Stimulated activated CD8-positive, alpha-beta memory T cell treated with anti-CD3 and anti-CD28 coated beads, Interleukin-7, amount 100 ng/mL, for 1 hour (primary cell): ENCODE measurements around the gene MYO3B.
"Not testable (repeated sequence)": the region's sequence is repeated elsewhere in the genome, so short reads cannot be mapped to it uniquely, and the experiment has no call there.

Experiments used
- DNase-seq, 2 donors: peaks; one replicate each; pipeline ENCODE4 v3.0.0-alpha.2; 2020; ENCODE audit warnings: low read depth in 2 of 2

Gene MYO3B

DNA sequence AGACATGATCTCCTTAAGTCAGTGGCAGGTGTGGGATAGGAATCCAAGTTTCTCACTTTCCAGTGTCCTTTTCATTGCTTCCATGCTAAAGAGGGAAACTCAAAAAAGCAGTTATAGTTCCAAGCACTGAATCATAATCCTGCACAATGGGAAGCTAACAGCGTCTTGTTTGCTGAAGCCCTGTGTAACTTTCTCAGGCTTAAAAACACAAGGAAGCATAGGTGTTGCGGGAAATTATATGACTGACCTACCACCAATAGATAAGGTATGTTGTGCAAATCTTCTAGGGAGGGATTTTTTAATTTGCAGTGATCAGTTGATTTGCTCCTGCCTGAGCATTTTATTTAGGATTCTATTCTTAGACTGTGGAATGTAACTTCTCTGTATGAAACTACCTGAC is 250.9 kb downstream of the MYO3B start:
- DNase-seq: no peak

DNA sequence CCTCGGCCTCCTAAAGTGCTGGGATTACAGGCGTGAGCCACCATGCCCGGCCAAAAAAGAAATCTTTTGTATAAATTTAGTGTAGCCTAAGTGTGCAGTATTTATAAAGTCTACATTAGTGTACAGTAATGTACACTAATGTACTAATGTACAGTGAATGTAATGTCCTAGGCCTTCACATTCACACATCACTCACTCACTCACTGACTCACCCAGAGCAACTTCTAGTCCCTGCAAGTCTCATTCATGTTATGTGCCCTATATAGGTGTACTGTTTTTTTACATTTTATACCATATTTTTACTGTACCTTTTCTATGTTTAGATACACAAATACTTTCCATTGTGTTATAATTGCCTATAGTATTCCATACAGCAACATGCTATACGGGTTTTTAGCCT is 254.9 kb downstream of the MYO3B start:
- no peak for DNase-seq

DNA sequence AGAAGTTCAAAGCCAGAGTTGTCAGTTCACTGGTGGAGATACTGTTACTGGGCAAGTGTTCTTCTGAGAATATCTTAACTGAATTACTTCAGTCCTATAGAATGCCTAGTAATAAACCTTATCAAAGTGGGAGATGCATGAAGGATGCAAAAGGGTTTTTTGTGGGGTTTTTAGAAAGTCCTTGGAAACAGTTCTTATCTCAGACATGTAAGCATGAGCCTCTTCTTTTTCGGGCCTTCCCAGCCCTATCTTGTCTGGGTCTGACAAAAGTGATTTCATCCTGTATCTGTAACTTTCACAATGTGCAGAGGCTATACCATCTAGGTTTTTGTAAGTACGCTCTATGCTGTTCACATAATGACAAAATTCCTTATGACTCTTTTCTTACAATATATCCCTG is 255.5 kb downstream of the MYO3B start:
- DNase-seq: no peak

DNA sequence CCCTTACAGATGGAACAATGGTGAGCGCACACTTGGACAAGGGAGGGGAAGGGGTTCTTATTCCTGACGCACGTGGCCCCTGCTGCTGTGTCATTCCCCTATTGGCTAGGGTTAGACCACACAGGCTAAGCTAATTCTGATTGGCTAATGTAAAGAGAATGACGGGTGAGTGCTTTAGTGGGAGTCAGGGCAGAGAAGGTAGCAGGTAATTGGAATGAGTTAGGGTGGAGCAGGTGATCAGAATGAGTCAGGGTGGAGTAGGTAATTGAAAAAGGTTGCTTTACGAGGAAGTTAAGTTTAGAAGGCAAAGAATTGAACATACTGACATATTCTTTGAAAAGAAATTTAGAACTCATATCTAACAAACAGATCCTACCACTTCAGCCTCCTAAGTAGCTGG is 256.4 kb downstream of the MYO3B start:
- not testable (repeated sequence) for DNase-seq

GRCh38 chr2:170434900-170435621 is 257.1 kb downstream of the MYO3B start:
- DNase-seq: no peak

GRCh38 chr2:170436077-170436943 is 258.4 kb downstream of the MYO3B start:
- no peak for DNase-seq

DNA sequence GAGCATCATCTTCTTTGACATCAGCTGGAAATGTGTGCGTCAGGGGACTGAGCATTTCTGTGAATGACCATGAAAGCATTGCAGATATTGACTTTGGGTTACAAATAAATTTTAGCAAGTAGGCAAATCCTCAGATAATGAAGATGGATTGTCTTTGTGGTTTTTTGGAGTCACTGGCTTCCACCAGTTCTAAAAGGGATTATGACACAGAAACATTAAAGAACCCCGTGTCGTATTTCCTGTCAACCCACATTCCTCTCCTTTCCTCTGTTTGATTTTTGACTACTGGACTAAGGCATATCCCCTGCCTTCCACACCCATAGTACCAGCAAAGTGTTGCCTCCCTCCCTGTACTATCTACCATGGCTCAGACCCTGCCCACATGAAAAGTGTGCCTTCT is 268.1 kb downstream of the MYO3B start:
- no peak for DNase-seq

- no peak for DNase-seq
Observed at GRCh38 chr2:170449034-170449433, 271.1 kb downstream of the MYO3B start.

DNA sequence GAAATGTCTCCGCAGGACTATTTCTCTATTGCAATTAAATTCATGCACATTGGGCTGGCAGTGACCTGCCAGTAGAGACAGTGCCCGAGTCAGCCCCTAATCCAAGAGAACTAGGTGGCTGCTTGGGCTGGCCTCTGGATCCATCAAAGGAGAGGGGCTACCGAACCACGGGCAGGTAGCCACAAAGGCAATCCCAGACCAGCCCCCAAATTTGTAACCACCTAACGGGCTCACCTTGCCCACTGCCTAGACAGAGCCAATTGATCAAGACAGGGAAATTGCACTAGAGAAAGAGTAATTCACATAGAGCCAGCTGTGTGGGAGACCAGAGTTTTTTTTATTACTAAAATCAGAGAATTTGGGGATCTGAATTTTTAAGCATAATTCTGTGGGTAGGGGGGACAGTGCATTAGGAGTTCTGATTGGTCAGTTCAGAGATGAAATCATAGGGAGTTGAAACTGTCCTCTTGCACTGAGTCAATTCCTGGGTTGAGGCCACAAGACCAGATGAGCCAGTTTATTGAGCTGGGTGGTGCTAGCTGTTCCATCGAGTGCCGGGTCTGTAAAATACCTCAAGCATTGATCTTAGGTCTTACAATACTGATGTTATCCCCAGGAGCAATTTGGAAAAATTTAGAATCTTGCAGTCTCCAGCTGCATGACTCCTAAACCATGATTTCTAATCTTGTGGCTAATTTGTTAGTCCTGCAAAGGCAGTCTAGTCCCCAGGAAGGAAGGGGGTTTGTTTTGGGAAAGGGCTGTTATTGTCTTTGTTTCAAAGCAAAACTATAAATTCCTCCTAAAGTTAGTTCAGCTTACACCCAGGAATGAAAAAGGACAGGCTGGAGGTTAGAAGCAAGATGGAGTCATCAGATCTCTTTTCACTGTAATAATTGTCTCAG is 276.8 kb downstream of the MYO3B start:
- no peak for DNase-seq

DNA sequence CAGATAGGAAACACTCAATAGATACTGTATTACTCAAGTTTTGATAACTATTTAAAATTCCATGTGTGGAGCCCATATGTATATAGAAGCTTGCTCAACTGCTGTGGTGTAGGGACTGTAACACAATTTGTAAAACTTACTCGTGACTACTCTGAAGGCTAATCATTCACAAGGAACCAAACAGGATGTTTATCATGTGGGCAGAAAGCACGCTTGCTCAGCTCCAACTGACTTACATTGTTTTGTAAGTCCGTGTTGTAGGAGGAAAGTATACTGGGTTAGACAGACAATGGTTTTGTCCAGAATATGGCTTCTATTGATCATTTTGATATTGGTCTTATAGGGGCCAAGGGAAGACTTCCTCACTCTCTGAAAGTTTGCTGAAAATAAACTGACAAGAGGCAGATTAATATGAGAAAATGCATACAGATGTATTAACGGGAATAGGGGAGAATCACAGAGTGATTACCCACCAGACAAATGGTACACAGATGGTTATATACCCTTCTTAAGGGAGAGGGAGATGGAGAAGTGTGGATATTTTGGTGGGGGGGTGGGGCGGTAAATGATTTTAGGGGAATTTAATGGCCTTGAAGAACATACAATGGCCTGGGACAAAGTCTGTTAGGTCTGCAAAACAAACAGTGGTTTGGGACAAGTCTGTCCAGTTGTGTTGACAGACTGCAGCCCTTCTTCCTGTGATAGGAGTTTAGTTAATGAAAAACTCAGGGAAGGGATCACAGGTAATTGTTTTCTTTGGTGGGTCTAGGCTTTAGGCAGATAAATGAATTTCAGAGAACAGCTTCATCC is 277.9 kb downstream of the MYO3B start:
- DNase-seq: no peak

DNA sequence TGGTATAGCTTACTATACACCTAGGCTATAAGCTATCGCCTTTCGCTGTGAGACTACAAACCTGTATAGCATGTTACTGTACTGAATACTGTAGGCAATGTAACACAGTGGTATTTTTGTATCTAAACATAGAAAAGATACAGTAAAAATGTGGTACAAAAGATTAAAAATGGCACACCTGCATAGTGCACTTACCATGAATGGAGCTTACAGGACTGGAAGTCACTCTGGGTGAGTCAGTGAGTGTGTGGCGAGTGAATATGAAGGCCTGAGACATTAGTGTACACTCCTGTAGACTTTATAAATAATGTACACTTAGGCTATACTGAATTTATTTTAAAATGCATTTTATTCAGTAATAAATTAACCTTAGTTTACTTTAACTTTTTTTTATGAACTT is 279.0 kb downstream of the MYO3B start:
- no peak for DNase-seq

DNA sequence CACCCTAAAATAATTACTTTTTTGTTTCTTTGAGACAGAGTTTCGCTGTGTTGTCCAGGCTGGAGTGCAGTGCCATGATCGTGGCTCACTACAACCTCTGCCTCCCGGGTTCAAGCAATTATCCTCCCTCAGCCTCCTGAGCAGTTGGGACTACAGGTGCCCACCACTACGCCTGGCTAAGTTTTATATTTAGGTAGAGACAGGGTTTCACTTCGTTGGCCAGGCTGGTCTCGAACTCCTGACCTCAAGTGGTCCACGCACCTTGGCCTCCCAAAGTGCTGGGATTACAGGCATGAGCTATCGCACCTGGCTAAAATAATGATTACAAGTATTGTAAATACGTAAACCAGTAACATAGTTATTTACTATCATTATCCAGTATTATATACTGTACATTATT is 279.8 kb downstream of the MYO3B start:
- no peak for DNase-seq

GRCh38 chr2:170461889-170462288 is 283.9 kb downstream of the MYO3B start:
- no peak for DNase-seq

GRCh38 chr2:170462433-170463205 is 284.7 kb downstream of the MYO3B start:
- DNase-seq: no peak

DNA sequence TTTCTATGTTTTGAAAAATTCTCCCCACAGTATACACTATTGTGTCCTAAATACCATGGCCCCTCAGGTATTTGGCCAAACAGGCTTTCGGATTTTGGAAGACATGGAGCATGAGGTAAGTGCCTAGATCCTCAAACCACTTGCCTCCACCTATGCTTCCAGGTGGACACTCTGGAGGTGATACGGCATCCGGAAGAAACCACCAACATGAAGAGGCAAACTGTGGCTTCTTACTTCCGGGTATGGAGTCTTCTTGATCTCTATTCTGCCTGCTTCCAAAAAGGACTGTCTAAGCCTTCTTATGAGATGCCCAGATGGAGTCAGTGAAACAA is 285.2 kb downstream of the MYO3B start:
- DNase-seq: no peak

- DNase-seq: no peak
Observed at GRCh38 chr2:170464268-170464667, 286.3 kb downstream of the MYO3B start.

DNA sequence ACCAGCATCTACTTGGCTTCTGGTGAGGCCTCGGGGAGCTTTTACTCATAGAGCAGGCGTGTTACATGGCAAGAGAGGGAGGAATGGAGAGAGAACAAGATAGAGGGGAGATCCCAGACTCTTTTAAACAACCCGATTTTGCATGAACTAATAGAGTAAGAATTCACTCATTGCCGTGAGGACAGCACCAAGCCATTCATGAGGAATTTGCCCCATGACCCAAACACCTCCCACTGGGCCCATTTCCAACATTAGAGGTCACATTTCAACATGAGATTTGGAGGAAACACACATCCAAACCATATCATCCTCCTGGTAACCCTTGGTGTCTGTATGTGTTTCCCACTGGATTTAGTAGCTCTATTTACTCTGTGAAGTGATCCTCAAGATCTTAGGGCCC is 287.3 kb downstream of the MYO3B start:
- DNase-seq: no peak

- DNase-seq: no peak
Observed at GRCh38 chr2:170466632-170467031, 288.7 kb downstream of the MYO3B start.

DNA sequence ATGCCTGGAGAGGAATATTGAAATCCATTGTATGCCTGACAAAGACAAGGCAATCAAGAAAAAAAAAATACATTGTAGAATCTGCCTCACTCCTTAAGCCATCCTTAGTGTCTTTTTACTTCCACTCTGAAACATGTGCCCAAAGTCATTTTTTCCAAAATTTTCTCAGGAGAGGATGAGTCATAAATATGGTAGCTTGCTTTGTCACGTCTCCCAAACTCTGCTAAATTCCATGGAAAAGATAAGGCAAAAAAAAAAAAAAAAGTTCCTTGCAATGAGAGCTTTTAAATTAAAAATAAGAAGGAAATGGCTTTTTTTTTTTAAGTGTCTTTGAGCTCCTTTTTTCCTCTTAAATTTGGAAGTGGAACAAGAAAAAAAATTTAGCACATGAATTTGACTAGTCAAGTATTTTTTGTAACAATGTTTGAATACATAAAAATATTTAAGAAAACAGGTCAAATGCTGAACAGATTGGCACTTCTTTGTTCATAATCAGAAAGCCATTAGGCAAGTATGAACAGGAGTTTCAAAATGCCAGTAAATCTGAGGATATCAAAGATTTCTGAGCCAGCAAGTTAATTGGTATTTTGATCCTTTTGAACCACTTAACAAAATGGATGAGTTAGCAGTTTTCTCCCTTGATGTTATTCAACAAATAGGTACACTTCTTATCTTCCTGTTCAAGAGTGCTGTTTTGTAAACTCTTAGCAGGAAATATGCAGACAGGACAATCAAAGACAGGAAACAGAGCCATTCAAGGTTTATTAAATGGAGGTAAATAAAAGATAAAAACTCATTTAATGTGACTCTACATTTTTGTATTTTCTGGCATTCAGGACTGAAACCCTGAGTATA is 289.8 kb downstream of the MYO3B start:
- DNase-seq: no peak

DNA sequence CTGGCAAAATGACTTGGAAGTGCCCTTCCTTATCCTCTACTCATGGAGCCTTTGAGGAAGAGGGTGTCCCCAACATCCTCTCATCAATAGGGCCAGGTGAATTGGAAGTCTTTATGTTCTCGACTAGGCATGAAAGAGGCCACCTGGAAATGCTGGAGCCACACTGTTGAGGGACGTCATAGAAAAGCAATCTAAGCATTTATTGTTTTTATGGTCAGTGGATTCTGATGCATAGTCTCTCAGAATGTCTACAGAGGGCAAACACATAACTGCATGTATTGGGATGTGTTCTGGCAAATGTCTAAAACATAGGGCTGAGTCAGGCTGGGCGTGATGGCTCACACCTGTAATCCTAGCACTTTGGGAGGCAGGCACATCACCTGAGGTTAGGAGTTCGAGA is 290.6 kb downstream of the MYO3B start:
- no peak for DNase-seq
